Stimulated activated CD4-positive, alpha-beta T cell treated with anti-CD3 and anti-CD28 coated beads, Interleukin-1b, Interleukin-23, amount 100 ng/mL, for 1 hour (primary cell): Measurements from ENCODE around the gene RLIM.
"Not testable (repeated sequence)": the region's sequence is repeated elsewhere in the genome, so short reads cannot be mapped to it uniquely, and the experiment has no call there.

Experiments
- DNase-seq, 2 donors: peaks; one replicate each; pipeline ENCODE4 v3.0.0-alpha.2; 2020; ENCODE audit warnings: low read depth in 2 of 2

Gene RLIM, protein sequence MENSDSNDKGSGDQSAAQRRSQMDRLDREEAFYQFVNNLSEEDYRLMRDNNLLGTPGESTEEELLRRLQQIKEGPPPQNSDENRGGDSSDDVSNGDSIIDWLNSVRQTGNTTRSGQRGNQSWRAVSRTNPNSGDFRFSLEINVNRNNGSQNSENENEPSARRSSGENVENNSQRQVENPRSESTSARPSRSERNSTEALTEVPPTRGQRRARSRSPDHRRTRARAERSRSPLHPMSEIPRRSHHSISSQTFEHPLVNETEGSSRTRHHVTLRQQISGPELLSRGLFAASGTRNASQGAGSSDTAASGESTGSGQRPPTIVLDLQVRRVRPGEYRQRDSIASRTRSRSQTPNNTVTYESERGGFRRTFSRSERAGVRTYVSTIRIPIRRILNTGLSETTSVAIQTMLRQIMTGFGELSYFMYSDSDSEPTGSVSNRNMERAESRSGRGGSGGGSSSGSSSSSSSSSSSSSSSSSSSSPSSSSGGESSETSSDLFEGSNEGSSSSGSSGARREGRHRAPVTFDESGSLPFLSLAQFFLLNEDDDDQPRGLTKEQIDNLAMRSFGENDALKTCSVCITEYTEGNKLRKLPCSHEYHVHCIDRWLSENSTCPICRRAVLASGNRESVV

DNA sequence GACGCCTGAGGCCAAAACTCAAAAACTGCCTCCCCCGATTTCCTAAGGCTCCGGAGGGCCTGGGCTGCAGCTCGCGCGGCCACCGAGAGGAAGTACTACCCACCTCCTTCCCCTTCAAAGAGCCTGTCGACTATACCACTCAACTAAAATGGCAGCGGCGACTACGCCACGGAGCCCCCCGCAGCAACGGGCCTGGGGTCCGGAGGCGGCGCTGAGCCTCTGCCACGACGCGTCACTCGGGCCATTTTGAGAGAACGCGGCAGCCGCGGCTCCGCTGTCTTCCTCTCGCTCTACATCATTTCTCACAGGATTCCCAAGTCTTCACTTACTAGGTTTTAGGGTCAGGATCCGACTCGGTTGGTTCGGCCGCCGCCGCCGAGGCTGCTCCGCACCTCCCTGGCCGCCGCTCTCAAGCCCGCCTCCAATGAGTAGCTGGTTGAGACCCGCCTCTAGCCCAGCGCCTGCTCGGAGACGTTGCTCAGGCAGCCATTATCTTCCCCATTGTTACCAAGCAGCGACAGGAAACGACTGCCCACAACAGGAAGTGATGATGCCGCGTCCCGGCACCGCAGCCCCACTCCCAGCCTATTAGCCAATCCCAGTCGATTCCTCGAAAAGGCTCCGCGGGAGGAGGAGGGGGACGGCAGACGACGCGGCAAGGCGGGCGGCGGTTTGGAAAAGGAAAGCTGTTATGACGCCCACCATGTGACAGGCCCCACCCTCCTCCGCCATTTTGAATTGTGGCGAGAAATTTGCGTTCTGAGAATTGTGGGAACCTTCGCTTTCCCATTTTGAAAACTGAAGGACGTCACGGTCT, at the start of gene RLIM:
Gene RLIM, minus strand, starts transcription at position 532 of the 817 bp plus-strand sequence. CDS start 18,647 bp downstream, outside the sequence.
- peak; percentile 72 to 78 for DNase-seq

DNA sequence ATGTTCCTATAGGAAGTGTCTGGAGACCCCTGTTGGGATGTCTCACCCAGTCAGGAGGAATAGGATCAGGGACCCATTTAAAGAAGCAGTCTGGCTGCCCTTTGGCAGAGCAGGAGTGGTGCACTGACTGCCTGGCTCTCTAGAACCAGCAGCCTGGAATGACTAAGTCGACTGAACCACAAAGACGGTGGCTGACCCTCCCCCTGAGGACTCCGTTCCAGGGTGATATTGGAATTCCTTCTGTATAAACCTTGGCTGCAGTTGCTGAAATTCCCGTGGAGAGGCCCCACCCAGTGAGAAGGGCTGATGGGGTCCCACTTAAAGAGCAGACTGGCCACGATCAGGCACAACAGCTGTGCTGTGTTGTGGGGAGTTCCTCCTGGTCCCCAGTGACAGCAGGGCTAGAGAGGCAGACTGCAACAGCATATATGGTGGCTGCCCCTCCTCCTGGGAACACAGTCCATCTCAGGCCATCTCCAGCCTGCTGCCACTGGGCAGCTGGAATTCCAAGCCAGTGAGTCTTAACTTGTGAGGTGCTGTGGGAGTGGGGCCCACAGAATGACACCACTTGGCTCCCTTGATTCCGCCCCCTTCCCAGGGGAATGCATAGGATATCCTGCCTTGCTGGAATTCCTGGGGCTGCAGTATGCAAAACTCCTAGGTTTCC, 41.8 kb upstream of the RLIM start:
- no peak for DNase-seq

DNA sequence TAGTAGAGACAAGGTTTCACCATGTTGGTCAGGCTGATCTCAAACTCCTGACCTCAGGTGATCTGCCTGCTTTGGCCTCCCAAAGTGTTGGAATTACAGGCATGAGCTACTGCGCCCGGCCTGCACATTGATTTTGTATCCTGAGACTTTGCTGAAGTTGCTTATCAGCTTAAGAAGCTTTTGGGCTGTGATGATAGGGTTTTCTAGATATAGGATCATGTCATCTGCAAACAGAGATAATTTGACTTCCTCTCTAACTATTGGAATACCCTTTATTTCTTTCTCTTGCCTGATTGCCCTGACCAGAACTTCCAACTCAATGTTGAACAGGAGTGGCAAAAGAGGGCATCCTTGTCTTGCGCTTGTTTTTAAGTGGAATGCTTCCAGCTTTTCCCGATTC, 40.5 kb upstream of the RLIM start:
- DNase-seq = not testable (repeated sequence)

DNA sequence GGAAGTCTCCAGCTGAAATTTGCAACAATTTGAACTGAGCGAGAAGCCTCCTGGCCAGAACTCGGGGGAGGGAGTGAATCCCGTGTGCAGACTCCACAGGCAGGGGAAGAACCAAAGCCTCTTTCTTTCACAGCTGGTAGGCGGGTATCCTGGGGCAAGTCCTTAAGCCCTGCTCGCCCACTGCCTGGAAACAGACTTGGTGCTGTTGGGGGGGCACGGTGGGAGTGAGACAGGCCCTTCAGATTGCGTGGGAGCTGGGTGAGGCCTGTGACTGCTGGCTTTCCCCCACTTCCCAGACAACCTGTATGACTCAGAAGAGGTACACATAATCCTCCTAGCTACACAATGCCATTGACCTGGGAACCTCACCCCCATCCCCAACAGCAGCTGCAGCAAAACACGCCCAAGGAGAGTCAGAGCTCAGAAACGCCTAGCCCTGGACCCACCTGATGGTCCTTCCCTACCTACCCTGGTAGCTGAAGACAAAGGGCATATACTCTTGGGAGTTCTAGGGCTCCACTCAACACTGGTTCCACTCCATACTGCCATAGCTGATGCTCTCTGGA, 22.4 kb upstream of the RLIM start:
- no peak for DNase-seq

DNA sequence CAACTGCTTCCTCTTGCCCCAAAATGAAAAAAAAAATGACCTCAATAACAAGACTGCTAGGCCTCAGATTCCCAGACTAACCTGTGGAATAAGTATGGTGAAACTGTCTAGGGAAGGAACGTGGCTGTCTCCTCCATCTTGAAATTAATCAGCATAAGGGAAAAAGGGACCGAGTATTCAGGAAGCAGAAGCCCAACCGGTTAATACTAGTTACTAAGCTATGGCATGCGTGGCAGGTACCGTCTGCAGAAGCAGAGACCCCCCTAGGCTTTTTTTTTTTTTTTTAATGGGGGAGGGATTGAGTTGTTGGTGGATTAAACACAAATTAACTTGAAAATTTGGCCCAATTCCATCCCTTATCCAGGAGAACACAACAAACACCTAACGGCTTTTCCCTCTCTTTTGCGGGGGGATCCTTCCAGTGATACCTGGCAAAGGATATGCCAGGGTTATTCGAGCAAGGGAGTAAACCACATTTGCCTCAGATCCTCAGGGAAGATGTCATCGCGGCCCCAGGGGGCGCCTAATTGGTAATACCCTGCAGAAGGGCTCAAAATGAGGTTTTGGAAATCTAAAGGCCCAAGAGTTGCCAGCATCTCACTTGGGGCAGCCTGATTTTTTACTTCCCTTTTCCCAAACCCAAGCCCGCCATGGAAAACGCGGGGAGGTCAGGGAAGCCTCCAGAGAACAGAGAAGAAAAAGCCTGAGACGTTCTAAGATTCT, 893 bp downstream of the RLIM start:
- DNase-seq = no peak

DNA sequence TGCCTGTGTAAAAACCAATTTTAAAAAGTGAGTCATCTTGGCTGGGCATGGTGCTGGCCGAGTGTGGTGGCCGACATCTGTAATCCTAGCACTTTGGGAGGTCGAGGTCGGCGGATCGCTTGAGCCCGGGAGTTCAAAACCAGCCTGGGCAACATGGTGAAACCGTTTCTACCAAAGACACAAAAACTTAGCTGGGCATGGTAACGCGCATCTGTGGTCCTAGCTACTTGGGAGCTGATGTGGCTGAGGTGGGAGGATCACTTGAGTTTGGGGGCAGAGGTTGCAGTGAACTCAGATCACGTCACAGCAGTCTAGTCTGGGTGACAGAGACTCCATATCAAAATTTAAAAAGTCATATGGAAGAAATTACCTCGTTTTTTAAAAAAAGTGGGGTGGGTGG, 7.6 kb downstream of the RLIM start:
- no peak for DNase-seq

DNA sequence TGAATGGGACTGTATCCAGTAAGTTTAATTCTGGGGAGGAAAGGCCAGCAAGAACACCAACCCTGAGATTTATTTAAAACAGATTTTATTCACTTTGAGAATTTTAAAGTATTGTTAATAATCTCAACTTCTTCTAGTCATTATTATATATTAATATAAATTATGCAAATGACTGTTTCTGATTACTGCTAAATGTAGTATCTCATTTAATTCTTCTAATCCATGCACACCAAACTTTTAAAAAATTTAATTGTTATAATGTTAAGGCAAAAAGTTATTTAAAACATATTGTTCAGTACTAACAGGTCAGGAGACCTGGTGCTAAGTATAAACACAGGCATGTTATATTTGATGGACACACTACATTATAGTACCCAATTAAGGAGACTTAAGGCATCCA, 8.1 kb downstream of the RLIM start:
- no peak for DNase-seq

DNA sequence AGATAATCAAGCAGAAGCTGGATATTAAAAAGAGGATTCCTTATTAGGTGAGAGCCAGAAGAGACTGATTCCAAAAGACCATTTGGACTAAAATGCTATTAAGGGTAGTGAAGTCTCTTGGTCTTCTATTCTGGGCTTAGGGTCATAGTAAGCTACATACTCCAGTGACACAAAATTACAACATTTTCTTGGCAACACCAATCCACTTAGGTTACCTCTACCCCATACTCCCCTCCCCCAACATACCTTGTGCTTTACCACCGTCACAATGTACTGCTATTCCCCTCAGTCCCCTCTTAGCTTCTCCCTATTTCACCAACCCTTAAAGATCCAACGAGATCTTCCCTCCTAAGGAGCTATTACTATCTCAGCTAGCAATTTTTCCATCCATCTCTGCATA, 11.4 kb downstream of the RLIM start:
- DNase-seq = no peak

DNA sequence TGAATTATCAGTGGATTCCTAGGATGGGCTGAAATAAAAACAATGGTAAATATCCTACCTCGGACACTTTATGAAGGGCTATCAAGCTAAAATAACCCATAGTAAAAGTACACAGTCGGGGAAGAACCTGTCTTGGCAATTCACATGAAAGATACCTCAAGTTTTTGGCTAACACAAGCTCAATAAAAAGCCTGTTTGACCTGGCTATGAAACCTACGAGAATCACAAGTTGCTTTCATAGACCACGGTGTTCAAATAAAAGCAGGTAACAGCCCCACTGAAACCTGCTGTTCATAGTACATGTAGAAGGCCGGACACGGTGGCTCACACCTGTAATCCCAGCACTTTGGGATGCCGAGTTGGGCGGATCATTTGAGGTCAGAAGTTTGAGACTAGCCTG, 12.3 kb downstream of the RLIM start:
- DNase-seq = no peak

DNA sequence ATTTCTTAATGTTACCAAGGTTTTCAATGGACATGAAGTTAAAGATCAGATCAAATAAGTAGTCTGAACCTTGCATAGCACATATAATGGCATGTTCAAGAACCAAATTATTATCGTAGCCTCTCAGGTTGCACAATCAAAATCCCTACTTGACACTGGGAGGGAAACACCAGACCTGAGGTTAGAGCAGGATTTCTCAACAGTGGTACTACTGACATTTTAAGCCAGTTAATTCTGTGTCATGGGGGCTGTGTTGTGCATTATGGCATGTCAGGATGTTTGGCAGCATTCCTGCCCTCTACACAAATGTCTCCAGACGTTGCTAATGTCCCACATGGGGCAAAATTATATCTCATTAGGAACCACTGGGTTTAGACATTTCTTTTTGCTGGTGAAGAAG, 20.8 kb downstream of the RLIM start:
- no peak for DNase-seq

DNA sequence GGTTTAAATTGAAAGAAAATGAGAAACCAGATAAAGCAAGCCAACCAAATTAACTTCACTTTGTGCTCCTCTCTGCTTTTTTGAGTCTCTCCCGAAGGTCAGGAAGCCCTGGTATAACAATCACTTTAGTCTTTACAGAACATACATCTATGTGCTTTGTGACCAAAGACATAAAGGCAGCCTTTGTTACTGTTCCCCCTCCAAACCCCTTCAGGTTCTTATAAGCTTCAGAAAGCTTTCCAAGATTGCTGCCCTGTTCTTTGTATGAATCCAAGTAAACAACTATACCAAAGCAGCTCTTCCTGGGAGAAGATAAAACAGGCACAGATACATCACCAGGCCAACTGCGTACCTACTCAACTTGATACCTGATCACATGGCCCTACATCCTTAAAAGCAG, 28.7 kb downstream of the RLIM start:
- DNase-seq = no peak

DNA sequence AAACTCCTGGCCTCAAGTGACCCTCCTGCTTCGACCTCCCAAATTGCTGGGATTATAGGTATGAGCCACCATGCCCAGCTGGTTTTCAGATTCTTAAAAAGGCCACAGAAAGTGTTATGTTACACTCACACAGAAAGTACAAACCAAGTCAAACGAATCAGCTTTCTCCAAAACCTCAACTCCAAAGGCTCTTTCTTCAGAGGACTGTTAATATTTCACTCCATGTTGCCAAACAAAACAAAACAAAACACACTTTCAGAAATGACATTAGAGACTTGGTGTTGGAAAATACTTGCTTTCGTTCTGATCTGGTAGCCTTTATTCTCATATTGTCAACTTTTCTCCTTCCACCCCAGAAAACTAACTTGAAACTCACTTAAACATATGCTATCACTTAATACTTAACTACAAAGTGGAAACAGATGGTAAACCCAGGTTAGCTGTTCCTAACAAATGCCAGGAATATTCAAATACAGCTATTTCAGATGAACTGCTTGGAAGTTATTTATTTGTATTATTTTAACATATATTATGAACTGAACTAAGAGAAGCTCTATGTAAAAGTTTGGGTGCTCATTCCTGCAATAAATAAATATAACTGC, 34.7 kb downstream of the RLIM start:
- no peak for DNase-seq

DNA sequence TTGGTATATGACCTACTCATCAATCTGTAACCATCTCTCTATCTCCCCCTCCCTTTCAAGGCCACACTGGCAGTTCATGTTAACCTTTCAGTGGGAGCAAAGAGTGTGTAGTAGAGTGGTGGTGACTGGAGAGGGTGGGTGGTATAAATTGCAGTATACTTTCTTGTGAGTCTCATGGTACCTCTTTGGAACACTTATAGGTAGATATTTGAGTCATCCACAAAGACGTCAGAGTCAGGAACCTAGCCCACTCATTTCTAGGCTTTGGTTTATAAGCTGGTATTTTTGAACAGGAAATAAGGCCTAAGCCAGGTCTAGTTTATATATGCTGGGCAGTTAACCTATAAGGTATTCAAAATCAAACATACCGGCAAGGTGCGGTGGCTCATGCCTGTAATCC, 36.3 kb downstream of the RLIM start:
- DNase-seq = no peak

DNA sequence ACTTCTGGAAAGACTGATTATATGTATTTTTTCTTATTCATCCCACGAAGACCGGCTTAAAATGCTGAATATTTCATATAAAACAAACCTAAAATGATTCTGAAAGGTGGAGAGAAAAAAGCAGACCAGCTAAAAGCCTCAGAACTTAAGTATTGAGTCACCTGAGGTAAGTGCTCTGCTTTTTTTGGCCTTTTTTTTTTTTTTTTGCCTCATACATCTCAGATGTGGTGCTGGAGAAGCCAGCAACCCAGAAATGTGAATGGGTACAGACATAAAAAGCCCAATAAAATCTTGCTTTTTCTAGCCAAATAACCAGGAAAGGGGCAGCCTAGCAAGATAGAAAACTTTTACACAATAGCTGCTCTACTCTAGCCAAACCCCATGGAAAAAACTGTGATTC, 57.0 kb downstream of the RLIM start:
- DNase-seq = no peak

DNA sequence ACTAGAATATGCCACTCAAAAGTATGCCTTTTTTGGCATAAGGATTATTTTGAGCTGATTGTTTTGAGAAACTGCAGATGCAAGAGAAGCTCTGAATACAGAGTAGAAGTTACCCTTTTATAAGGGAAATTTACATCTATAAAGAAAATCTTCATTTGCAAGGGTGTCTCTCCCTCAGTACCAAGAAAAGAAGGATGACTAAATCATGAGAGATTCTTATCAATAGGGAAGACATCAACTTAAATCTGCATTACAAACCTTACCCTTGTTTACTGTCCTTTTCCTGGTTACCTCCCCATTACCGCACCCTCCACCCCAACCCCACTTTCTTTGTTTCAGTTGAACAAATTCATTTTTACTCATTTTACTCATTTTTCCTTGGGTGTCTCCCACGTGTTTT, 62.5 kb downstream of the RLIM start:
- no peak for DNase-seq

DNA sequence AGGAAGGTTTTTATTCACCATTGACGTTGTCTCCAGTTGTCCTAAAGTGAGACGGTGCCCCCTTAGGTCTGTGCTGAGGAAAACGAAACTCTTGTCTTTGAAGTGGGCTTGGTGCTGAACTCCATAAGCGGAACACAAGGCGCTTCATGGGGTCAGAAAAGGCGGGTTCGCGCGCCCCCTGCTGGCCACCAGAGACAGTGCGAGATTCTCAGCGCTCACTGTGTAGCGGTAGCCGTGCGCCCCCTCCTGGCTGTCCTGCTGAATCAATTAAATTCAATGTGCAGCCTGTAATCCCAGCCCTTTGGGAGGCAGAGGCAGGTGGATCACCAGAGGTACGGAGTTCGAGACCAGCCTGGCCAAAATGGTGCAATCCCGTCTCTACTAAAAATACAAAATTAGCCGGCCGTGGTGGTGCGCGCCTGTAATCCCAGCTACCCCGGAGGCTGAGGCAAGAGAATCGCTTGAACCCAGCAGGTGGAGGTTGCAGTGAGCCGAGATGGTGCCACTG, 64.1 kb downstream of the RLIM start:
- DNase-seq = peak; percentile 57 to 67

DNA sequence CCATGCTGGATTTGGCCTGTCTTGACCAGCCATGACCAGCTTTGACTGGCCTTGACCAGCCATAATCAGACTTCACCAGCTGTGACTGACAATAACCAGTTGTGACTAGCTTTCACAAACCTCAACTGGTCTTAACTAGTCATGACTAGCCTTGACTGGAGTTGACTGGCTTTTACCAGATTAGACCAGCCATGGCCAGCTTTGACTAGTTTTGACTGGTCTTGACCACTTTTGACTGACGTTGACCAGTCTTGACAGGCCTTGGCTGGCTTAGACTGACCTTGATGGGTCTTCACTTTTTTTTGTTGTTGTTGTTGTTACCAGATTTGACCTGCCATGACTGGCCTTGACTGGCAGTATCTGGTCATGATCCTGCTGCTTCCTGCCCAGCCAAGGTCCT, 67.4 kb downstream of the RLIM start:
- DNase-seq = no peak

DNA sequence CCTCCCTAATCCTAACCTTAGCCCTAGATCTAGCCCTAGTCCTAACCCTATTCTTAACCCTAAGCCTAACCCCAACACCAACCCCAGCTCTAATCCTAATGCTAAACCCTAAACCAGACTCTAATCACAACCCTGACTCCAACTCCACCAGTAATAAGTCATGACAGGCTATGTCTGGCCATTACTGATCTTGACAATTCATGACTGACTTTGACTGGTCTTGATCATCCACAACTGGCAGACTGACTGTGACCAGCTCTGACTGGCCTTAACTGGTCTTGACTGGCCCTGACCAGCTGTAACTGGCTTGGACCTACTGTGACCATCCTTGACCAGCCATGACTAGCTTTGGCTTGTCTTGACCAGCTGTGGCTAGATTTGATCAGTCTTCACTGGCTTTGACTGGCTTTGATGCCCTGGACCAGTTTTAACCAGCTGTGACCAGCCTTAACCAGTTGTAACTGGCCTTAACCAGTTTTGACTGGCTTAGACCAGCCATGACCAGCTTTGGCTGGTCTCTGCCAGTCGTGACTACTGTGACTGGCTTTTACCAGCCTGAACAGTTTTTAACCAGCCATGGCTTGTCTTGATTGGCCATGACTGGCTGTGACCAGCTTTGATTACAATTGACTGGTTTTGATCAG, 68.4 kb downstream of the RLIM start:
- no peak for DNase-seq

DNA sequence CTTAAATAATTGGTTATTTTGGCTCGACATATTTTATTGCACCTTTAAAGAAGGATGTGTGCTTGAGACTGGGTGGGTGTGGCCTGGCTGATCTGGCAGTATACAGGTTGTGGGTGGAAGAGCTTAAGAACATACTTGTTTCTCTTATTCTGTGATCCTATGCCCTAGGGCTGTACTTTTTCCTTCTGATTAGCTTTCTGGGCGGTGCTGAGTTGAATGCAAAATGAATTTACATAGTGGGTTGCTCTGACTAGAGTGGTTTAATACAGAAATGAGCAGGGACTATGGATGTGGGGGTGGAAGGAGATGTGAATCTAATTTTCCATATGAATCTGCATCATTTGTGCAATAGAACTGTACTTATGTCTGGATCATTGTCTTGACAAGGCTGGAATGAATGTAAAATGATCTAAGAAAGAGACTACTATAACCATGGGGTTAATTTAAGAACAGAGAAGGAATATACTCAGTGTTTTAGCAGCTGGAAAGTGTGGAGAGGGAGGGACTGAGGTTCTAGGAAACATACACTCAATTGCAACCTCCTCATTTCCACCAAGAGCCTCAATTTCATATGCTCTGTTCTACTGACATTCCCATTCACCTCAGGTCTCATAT, 73.7 kb downstream of the RLIM start:
- no peak for DNase-seq
